ENCODE data around the gene IFNA7.

DNA sequence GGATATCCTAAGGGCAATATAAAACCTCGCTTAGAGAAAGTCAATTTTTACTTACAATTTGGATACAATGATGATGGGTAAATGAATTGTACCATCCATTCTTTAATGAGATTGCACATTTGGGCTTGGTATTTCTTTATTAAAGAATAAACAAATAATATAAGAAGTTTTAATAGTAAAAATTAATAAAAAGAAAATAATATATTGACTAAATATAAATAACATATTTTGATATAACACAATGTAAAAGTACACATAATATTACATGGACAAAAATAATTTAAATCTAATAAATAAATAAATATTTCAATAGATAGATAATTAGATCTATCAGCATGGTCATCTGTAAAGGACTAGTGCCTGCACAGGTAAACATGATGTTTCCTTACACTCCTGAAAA lies 36.5 kb downstream of the IFNA7 start:
- no peak for TF ChIP-seq POLR2AphosphoS5 (IDR thresholded peaks at IDR 0.05)
- TF ChIP-seq, protein P1, sequence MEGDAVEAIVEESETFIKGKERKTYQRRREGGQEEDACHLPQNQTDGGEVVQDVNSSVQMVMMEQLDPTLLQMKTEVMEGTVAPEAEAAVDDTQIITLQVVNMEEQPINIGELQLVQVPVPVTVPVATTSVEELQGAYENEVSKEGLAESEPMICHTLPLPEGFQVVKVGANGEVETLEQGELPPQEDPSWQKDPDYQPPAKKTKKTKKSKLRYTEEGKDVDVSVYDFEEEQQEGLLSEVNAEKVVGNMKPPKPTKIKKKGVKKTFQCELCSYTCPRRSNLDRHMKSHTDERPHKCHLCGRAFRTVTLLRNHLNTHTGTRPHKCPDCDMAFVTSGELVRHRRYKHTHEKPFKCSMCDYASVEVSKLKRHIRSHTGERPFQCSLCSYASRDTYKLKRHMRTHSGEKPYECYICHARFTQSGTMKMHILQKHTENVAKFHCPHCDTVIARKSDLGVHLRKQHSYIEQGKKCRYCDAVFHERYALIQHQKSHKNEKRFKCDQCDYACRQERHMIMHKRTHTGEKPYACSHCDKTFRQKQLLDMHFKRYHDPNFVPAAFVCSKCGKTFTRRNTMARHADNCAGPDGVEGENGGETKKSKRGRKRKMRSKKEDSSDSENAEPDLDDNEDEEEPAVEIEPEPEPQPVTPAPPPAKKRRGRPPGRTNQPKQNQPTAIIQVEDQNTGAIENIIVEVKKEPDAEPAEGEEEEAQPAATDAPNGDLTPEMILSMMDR (IDR thresholded peaks at IDR 0.05): no peak
- TF ChIP-seq POLR2A (IDR thresholded peaks at IDR 0.05): no peak
- no peak for TF ChIP-seq EP300 (IDR thresholded peaks at IDR 0.05)

Measured in stomach (tissue), 4 donors.